GM18861 (cell line): ENCODE measurements around the gene MCRIP2.

ENCODE experiments used
- ATAC-seq: cut with Tn5 transposase; IDR thresholded peaks from one replicate; pipeline ENCODE4 v1.9.1; 2021; ENCODE audit not compliant: unreplicated experiment

MCRIP2 gene

GRCh38 chr16:667780-668518, 26.3 kb downstream of the MCRIP2 start, which contains the start of gene RHOT2:
Gene RHOT2, plus strand, starts transcription at chr16:668132. Its CDS starts 68 bp downstream, at chr16:668200.
- peak; percentile 67 for ATAC-seq

- ATAC-seq: no peak
These were observed 27.0 kb downstream of the MCRIP2 start for GRCh38 chr16:668519-669171.

- ATAC-seq: no peak
These were observed 28.0 kb downstream of the MCRIP2 start for GRCh38 chr16:669666-670065.

GRCh38 chr16:670485-671352, 29.1 kb downstream of the MCRIP2 start:
- no peak for ATAC-seq

- no peak for ATAC-seq
These were observed 29.9 kb downstream of the MCRIP2 start for GRCh38 chr16:671353-672131.

GRCh38 chr16:672371-672770, 30.7 kb downstream of the MCRIP2 start:
- no peak for ATAC-seq

GRCh38 chr16:672851-673250, 31.2 kb downstream of the MCRIP2 start:
- ATAC-seq: no peak

- ATAC-seq: no peak
These were observed 31.9 kb downstream of the MCRIP2 start for GRCh38 chr16:673399-673991.

- ATAC-seq: no peak
These were observed 32.7 kb downstream of the MCRIP2 start for GRCh38 chr16:674214-674881.

- ATAC-seq: no peak
These were observed 33.6 kb downstream of the MCRIP2 start, which contains the start of gene RHBDL1 for GRCh38 chr16:674968-675883. Gene RHBDL1, plus strand, starts transcription at chr16:675671. Its CDS starts 120 bp downstream, at chr16:675791.

- no peak for ATAC-seq
These were observed 34.4 kb downstream of the MCRIP2 start for GRCh38 chr16:675884-676564.

GRCh38 chr16:676565-676902, 34.9 kb downstream of the MCRIP2 start:
- no peak for ATAC-seq

- no peak for ATAC-seq
These were observed 35.3 kb downstream of the MCRIP2 start for GRCh38 chr16:676913-677312.

- ATAC-seq: no peak
These were observed 35.9 kb downstream of the MCRIP2 start for GRCh38 chr16:677316-678190.

- no peak for ATAC-seq
These were observed 36.7 kb downstream of the MCRIP2 start for GRCh38 chr16:678209-678857.

- ATAC-seq: no peak
These were observed 37.5 kb downstream of the MCRIP2 start for GRCh38 chr16:678858-679813.
